ENCODE results near the gene CFAP20DC. TPM values are rescaled to one million over a fixed set of nuclear protein-coding genes. Genes with fewer than 3 reads are reported as not detected.

The CFAP20DC gene
- total and polyA plus RNA-seq, 2 of the 4 experiments (the other 2 are of a cell fraction) = 1.2 to 1.6 TPM

- TF ChIP-seq FOS (IDR thresholded peaks at IDR 0.05; ENCODE audit: low read depth, low read length) (no peak), MAZ (IDR thresholded peaks at IDR 0.05; ENCODE audit: borderline replicate concordance, low read depth, low read length) (no peak), CHD1 (IDR thresholded peaks at IDR 0.05; ENCODE audit: low read depth, low read length) (no peak), POLR2A (IDR thresholded peaks at IDR 0.05; ENCODE audit: low read depth, low read length) (no peak)
Observed at GRCh38 chr3:58824777-58825176, 225.0 kb downstream of the CFAP20DC start (continued).

- Histone ChIP-seq H4K20me1 (ENCODE audit: insufficient read depth, low read length) (no peaks in the 10 kb centered on the region), H3K27ac (ENCODE audit: insufficient read depth, low read length) (no peak overlapping the region), H2AK9ac (replicated peaks; ENCODE audit: low read depth, low read length, poor library complexity) (no peak overlapping the region), H3K27me3 (ENCODE audit: control insufficient read depth, insufficient read depth, low read length) (no peaks in the 10 kb centered on the region), H4K5ac (ENCODE audit: low read depth, low read length) (no peak overlapping the region), H3K14ac (replicated peaks; ENCODE audit: low read depth, low read length) (no peak overlapping the region), H3K23ac (ENCODE audit: low read depth, low read length) (no peak overlapping the region), H3K4me1 (ENCODE audit: control insufficient read depth, insufficient read depth, low read length) (no peaks in the 10 kb centered on the region), H2AK5ac (ENCODE audit: low read depth, low read length) (no peak overlapping the region), H3K79me1 (ENCODE audit: low read depth in 1 of 2, low read length in 2 of 2) (no peaks in the 10 kb centered on the region), H3K9ac (ENCODE audit: low read depth, low read length) (no peak overlapping the region), H2BK5ac (ENCODE audit: low read depth, low read length, poor library complexity, severe bottlenecking) (no peak overlapping the region), H4K91ac (ENCODE audit: insufficient read depth, low read depth, low read length) (no peak overlapping the region), H3K4me3 (ENCODE audit: insufficient read depth, low read depth, low read length) (no peak overlapping the region), H2BK20ac (ENCODE audit: low read depth, low read length) (no peak overlapping the region), H3K18ac (ENCODE audit: low read depth, low read length) (no peak overlapping the region), H2BK120ac (ENCODE audit: low read depth, low read length) (no peak overlapping the region), H3K56ac (ENCODE audit: extremely low read depth, insufficient read depth, low read length) (no peak overlapping the region), H2AFZ (replicated peaks; ENCODE audit: low read length, poor library complexity) (no peak overlapping the region), H2BK15ac (ENCODE audit: low read depth, low read length) (no peak overlapping the region), H3K36me3 (ENCODE audit: control insufficient read depth, insufficient read depth, low read length) (no peaks in the 10 kb centered on the region), H3K4ac (ENCODE audit: low read depth, low read length) (no peak overlapping the region), H4K8ac (ENCODE audit: low read depth in 2 of 2, low read length in 2 of 2) (no peak overlapping the region), H3K4me2 (ENCODE audit: low read depth, low read length) (no peak overlapping the region), H3K9me3 (ENCODE audit: control insufficient read depth, insufficient read depth, low read length) (no peaks in the 10 kb centered on the region), H3K9me1 (ENCODE audit: insufficient read depth, low read length) (no peaks in the 10 kb centered on the region)
- in situ Hi-C loops (cut with MboI; ENCODE audit: low sequenced_read_pairs) = loop anchor here (10.0 to 25.0 kb wide), 2 partner anchors 221 to 1038 kb away; no protein-coding TSS in a partner anchor
- intact Hi-C loops (cut with micrococcal nuclease) = loop anchor here (1.0 to 10.0 kb wide), 8 partner anchors 138 to 1031 kb away; no protein-coding TSS in a partner anchor
- POLR2A ChIA-PET (ENCODE audit: unreplicated experiment) = no interaction called here
- DNase-seq = peak; percentile 73
- BruUV-seq (replicated peaks) = no TSS peak
- CTCF ChIA-PET = interaction anchor here (0.6 to 3.7 kb wide), 8 partner anchors 10 to 751 kb away, joined by 3 to 23 read pairs (median 4); no protein-coding TSS in a partner anchor
- dilution Hi-C loops (cut with HindIII; ENCODE audit: low sequenced_read_pairs, unreplicated experiment) = no loop called here
- ATAC-seq (ENCODE audit: low read depth) = peak; percentile 89
- peak; percentile 89 for TF ChIP-seq CTCF (conservative IDR thresholded peaks at IDR 0.05; ENCODE audit: low read depth, low read length)
- TF ChIP-seq RFX5 (IDR thresholded peaks at IDR 0.05; ENCODE audit: low read depth, low read length) = no peak
- TF ChIP-seq NFE2L2 (IDR thresholded peaks at IDR 0.05; ENCODE audit: low read depth, low read length) = no peak
- TF ChIP-seq RAD21 (IDR thresholded peaks at IDR 0.05; ENCODE audit: low read length) = peak; percentile 93
- TF ChIP-seq SMC3 (IDR thresholded peaks at IDR 0.05; ENCODE audit: low read depth, low read length) = peak; percentile 64
- no peak for TF ChIP-seq MAZ (IDR thresholded peaks at IDR 0.05; ENCODE audit: borderline replicate concordance, low read depth, low read length)
- WGBS, 2 experiments (ENCODE audit: extremely low coverage in 2 of 2, insufficient read length in 1 of 2) = no CpG with 5 or more reads among the region's 7 CpGs
Observed at GRCh38 chr3:58824285-58824684, 225.5 kb downstream of the CFAP20DC start.
